B cell (primary cell): Measurements from ENCODE around the gene SLC8A3. TPM values are rescaled to one million over a fixed set of nuclear protein-coding genes. Genes with fewer than 3 reads are reported as not detected.

Source experiments
- ATAC-seq: fragments of 200-7000 bp; cut with Tn5 transposase; one replicate; pipeline ENCODE4 v1.10.0; 2021; ENCODE audit warnings: low read depth, mild to moderate bottlenecking, moderate number of reproducible peaks, moderate library complexity
- CTCF ChIA-PET: fragments of 350-600 bp; sonication (Branson Sonifier 250); formaldehyde crosslinking; loops from one replicate; lab custom pipeline; 2021; ENCODE audit warnings: antibody characterized with exemption, inconsistent platforms; lab: Charles Lee
- POLR2A ChIA-PET: fragments of 350-600 bp; sonication (Branson Sonifier 250); formaldehyde crosslinking; loops from one replicate; lab custom pipeline; 2021; ENCODE audit warnings: antibody characterized with exemption; lab: Charles Lee
- DNase-seq: peaks from one replicate; pipeline ENCODE4 v3.0.0; 2013
- H2AFZ ChIP-seq: 2 replicates; pipeline ENCODE4 v1.6.1; 2012; ENCODE audit warnings: mild to moderate bottlenecking, low read depth, low read length; ENCODE audit not compliant: insufficient read depth, poor library complexity, severe bottlenecking
- H3K27ac ChIP-seq, 2 donors: 1 replicate in 1 of 2; 2 replicates in 1 of 2; pipeline ENCODE4 v1.5.1; 2012 to 2013; ENCODE audit warnings: low read length in 2 of 2, mild to moderate bottlenecking in 2 of 2, moderate library complexity in 1 of 2
- H3K27me3 ChIP-seq, 4 experiments: fragments of 200-600 bp in 1 of 4; sonication (generic) in 1 of 4; replicated peaks in 1 of 4; 1 replicate in 2 of 4; 2 replicates in 2 of 4; pipeline versions ENCODE4 v1.6.1 to v1.7.0; 2013 to 2016; ENCODE audit warnings: low read length in 3 of 4, mild to moderate bottlenecking in 2 of 4, mixed read lengths in 1 of 4, moderate library complexity in 1 of 4; ENCODE audit not compliant: insufficient read depth in 4 of 4, control insufficient read depth in 3 of 4; ENCODE audit errors: control extremely low read depth in 1 of 4
- H3K36me3 ChIP-seq, 2 experiments: replicated peaks in 1 of 2; 1 replicate in 1 of 2; 2 replicates in 1 of 2; pipeline versions ENCODE4 v1.6.1 to v1.7.1; 2013; ENCODE audit warnings: low read length in 1 of 2; ENCODE audit not compliant: insufficient read depth in 2 of 2, control insufficient read depth in 1 of 2; ENCODE audit errors: control extremely low read depth in 1 of 2, extremely low read depth in 1 of 2
- H3K4me1 ChIP-seq, 2 donors: fragments of 200-600 bp in 1 of 2; sonication (generic) in 1 of 2; 1 replicate in 1 of 2; 2 replicates in 1 of 2; pipeline versions ENCODE4 v1.5.1 to v1.6.1; 2013 to 2017; ENCODE audit warnings: low read length in 2 of 2; ENCODE audit not compliant: control insufficient read depth in 2 of 2, insufficient read depth in 2 of 2
- H3K4me2 ChIP-seq: replicated peaks from 2 replicates; pipeline ENCODE3; 2012; ENCODE audit warnings: mild to moderate bottlenecking, low read depth, low read length; ENCODE audit not compliant: poor library complexity, severe bottlenecking
- H3K4me3 ChIP-seq, 5 experiments: fragments of 200-600 bp in 1 of 5; sonication (generic) in 1 of 5; 1 replicate in 3 of 5; 2 replicates in 2 of 5; pipeline versions ENCODE4 v1.5.1 to v1.7.0; 2011 to 2016; ENCODE audit warnings: low read length in 4 of 5, mild to moderate bottlenecking in 4 of 5, low read depth in 2 of 5, control low read depth in 1 of 5, moderate library complexity in 1 of 5; ENCODE audit not compliant: insufficient read depth in 1 of 5; ENCODE audit errors: control extremely low read depth in 1 of 5, extremely low read depth in 1 of 5
- H3K79me2 ChIP-seq: fragments of 200-600 bp; sonication (generic); one replicate; pipeline ENCODE4 v1.6.0; 2016; ENCODE audit warnings: low read length; ENCODE audit not compliant: control insufficient read depth, insufficient read depth
- H3K9ac ChIP-seq: fragments of 200-600 bp; sonication (generic); 2 replicates; pipeline ENCODE4 v1.6.1; 2017; ENCODE audit warnings: mild to moderate bottlenecking, low read length, moderate library complexity
- H3K9me3 ChIP-seq, 3 donors: one replicate each; pipeline versions ENCODE4 v1.6.1 to v1.7.1; 2013; ENCODE audit warnings: low read length in 2 of 3; ENCODE audit not compliant: control insufficient read depth in 2 of 3, insufficient read depth in 1 of 3; ENCODE audit errors: control extremely low read depth in 1 of 3
- H4K20me1 ChIP-seq: 2 replicates; pipeline ENCODE4 v1.6.0; 2012; ENCODE audit warnings: mild to moderate bottlenecking, low read length; ENCODE audit not compliant: insufficient read depth, control insufficient read depth, poor library complexity, severe bottlenecking
- H3K27ac Mint-ChIP-seq: one replicate; pipeline ENCODE4 v1.8.0; 2021; ENCODE audit warnings: mixed read lengths
- H3K27me3 Mint-ChIP-seq: one replicate; pipeline ENCODE4 v1.8.0; 2021; ENCODE audit warnings: mixed read lengths
- H3K4me1 Mint-ChIP-seq: one replicate; pipeline ENCODE4 v1.8.0; 2021; ENCODE audit warnings: mixed read lengths
- H3K4me3 Mint-ChIP-seq: one replicate; pipeline ENCODE4 v1.8.0; 2021; ENCODE audit warnings: mixed read lengths
- H3K9me3 Mint-ChIP-seq: one replicate; pipeline ENCODE4 v1.8.0; 2022; ENCODE audit warnings: mixed read lengths; ENCODE audit not compliant: insufficient read depth
- EZH2 ChIP-seq: IDR thresholded peaks from 2 replicates; pipeline ENCODE4 v1.6.1; 2012; ENCODE audit warnings: borderline replicate concordance, low read depth, mild to moderate bottlenecking, moderate library complexity, low read length; ENCODE audit not compliant: insufficient read depth, poor library complexity, severe bottlenecking
- WGBS: methylation state at CpG from one replicate; pipeline ENCODE4 v1.1.5; 2013; ENCODE audit warnings: missing lambda C conversion rate; ENCODE audit not compliant: insufficient coverage; 5-methylcytosine and 5-hydroxymethylcytosine counted together
- intact Hi-C: fragments of 100-400 bp; cut with micrococcal nuclease; formaldehyde crosslinking; loops from one replicate; pipeline ENCODE4 v1.10.0; 2022
- polyA plus RNA-seq: library from polyadenylated mRNA; depleted of rRNA; stranded (reverse); fragments of >200 nt; gene quantifications from 2 replicates; pipeline ENCODE4 v1.2.3, GENCODE V29; 2012
- total RNA-seq, 2 donors: library from RNA; stranded (reverse); fragments of 120-200 nt in 1 of 2; gene quantifications; 1 replicate in 1 of 2; 2 replicates in 1 of 2; pipeline versions ENCODE4 v1.2.3 to v1.2.4, GENCODE V29; 2013 to 2022
- TF ChIP-seq, protein P1 (sequence below): fragments of 200-600 bp; IDR thresholded peaks from one replicate; pipeline ENCODE4 v1.8.0; 2022; ENCODE audit warnings: antibody characterized with exemption, mild to moderate bottlenecking

SLC8A3 gene
- total and polyA plus RNA-seq, 2 donors (not counting 1 experiment from before 2014, with no cell fraction given), result 0.07 to 0.09 TPM

DNA sequence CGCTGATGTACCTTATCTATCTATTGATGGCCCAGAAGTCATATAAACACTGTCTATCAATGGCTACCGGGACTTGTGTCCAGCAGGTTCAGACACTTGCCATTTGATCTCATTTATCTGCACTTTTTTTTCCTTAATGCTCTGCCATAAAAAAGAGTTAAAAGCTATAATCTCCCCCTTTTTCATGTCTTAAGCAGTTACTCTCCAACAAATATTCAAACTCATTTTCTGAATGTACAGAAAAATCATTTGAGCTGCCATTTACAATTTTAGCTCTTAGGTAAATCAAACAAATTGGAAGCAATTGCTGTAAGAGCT lies 101.4 kb downstream of the SLC8A3 start:
- Histone ChIP-seq H3K27ac (no peak overlapping the region), H3K27me3 (no peaks in the 10 kb centered on the region), H3K9me3 (no peaks in the 10 kb centered on the region), H3K79me2 (no peaks in the 10 kb centered on the region), H3K36me3 (no peaks in the 10 kb centered on the region), H3K4me2 (no peak overlapping the region), H3K4me3 (no peak overlapping the region), H2AFZ (no peak overlapping the region), H3K4me1 (no peaks in the 10 kb centered on the region), H4K20me1 (no peaks in the 10 kb centered on the region), H3K9ac (no peak overlapping the region)
- POLR2A ChIA-PET, result no interaction called here
- TF ChIP-seq, protein P1, sequence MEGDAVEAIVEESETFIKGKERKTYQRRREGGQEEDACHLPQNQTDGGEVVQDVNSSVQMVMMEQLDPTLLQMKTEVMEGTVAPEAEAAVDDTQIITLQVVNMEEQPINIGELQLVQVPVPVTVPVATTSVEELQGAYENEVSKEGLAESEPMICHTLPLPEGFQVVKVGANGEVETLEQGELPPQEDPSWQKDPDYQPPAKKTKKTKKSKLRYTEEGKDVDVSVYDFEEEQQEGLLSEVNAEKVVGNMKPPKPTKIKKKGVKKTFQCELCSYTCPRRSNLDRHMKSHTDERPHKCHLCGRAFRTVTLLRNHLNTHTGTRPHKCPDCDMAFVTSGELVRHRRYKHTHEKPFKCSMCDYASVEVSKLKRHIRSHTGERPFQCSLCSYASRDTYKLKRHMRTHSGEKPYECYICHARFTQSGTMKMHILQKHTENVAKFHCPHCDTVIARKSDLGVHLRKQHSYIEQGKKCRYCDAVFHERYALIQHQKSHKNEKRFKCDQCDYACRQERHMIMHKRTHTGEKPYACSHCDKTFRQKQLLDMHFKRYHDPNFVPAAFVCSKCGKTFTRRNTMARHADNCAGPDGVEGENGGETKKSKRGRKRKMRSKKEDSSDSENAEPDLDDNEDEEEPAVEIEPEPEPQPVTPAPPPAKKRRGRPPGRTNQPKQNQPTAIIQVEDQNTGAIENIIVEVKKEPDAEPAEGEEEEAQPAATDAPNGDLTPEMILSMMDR, result peak; percentile 10
- no peak for TF ChIP-seq EZH2
- no peak for ATAC-seq
- H3K9me3 Mint-ChIP-seq, result no peaks in the 10 kb centered on the region
- H3K4me3 Mint-ChIP-seq, result no peak overlapping the region
- peaks cover 21% of the 10 kb centered on the region for H3K27me3 Mint-ChIP-seq
- intact Hi-C loops, result no loop called here
- CTCF ChIA-PET, result interaction anchor here (1.3 kb wide), 1 partner anchor 230 kb away, joined by 6 read pairs; no protein-coding TSS in a partner anchor
- DNase-seq, result no peak
- no peaks in the 10 kb centered on the region for H3K4me1 Mint-ChIP-seq
- 28% methylated on average over 2 of the region's 2 CpGs for whole genome bisulfite sequencing
- no peak overlapping the region for H3K27ac Mint-ChIP-seq

GRCh38 chr14:70086685-70087379 lies 101.9 kb downstream of the SLC8A3 start:
- peak; percentile 19 for DNase-seq
- Histone ChIP-seq H3K9me3 (no peaks in the 10 kb centered on the region), H3K27ac (no peak overlapping the region), H3K79me2 (no peaks in the 10 kb centered on the region), H3K27me3 (no peaks in the 10 kb centered on the region), H4K20me1 (no peaks in the 10 kb centered on the region), H3K4me2 (no peak overlapping the region), H3K9ac (no peak overlapping the region), H2AFZ (no peak overlapping the region), H3K36me3 (no peaks in the 10 kb centered on the region), H3K4me1 (no peaks in the 10 kb centered on the region), H3K4me3 (no peak overlapping the region)
- no peak overlapping the region for H3K4me3 Mint-ChIP-seq
- no peak for TF ChIP-seq EZH2
- TF ChIP-seq, protein P1, result peak; percentile 39
- ChIA-PET POLR2A (no interaction called here), CTCF (interaction anchor here (1.3 to 1.5 kb wide), 2 partner anchors 231 to 627 kb away, joined by 3 to 6 read pairs; no protein-coding TSS in a partner anchor)
- H3K27me3 Mint-ChIP-seq, result peaks cover 19% of the 10 kb centered on the region
- no peak for ATAC-seq
- no peak overlapping the region for H3K27ac Mint-ChIP-seq
- WGBS, result 77% methylated on average over 5 of the region's 5 CpGs
- H3K9me3 Mint-ChIP-seq, result no peaks in the 10 kb centered on the region
- no peaks in the 10 kb centered on the region for H3K4me1 Mint-ChIP-seq
- intact Hi-C loops, result no loop called here
